ENCODE results near the gene PURB. TPM values are rescaled to one million over a fixed set of nuclear protein-coding genes. Genes with fewer than 3 reads are reported as not detected.
"Not testable (repeated sequence)": the region's sequence is repeated elsewhere in the genome, so short reads cannot be mapped to it uniquely, and the experiment has no call there.

The PURB gene
- total and polyA plus RNA-seq, 3 donors from 2014 or later, result 14.7 to 23.9 (median 22.4) TPM

GRCh38 chr7:44845451-44845850 is 39.9 kb downstream of the PURB start:
- H3K27me3 ChIP-seq, result no peaks in the 10 kb centered on the region
- no peak for DNase-seq
- no peaks in the 10 kb centered on the region for H3K36me3 ChIP-seq (ENCODE audit: low read depth, missing control alignments)
- no peak overlapping the region for H3K4me3 ChIP-seq
- H3K27ac ChIP-seq, result no peak overlapping the region
- no peak for TF ChIP-seq CTCF (IDR thresholded peaks at IDR 0.05)
- TF ChIP-seq POLR2A (IDR thresholded peaks at IDR 0.05), result no peak
- intact Hi-C loops (cut with DNase I; ENCODE audit: low total_unique reads), result loop anchor here (5.0 kb wide), 1 partner anchor 263 kb away; the partner anchor contains the start of gene TMED4
- H3K9me3 ChIP-seq, result no peaks in the 10 kb centered on the region
- no peaks in the 10 kb centered on the region for H3K4me1 ChIP-seq

GRCh38 chr7:44843440-44843839 is 41.9 kb downstream of the PURB start:
- H3K9me3 ChIP-seq; H3K4me3 ChIP-seq; intact Hi-C loops (cut with DNase I; ENCODE audit: low total_unique reads); H3K4me1 ChIP-seq; H3K27ac ChIP-seq; H3K36me3 ChIP-seq (ENCODE audit: low read depth, missing control alignments); DNase-seq; H3K27me3 ChIP-seq: not testable (repeated sequence)
- 95 to 96% methylated on average over 5 of the region's 5 CpGs for WGBS, 2 donors

GRCh38 chr7:44842675-44843074 is 42.7 kb downstream of the PURB start:
- intact Hi-C loops (cut with DNase I; ENCODE audit: low total_unique reads); H3K9me3 ChIP-seq; H3K36me3 ChIP-seq (ENCODE audit: low read depth, missing control alignments); H3K4me3 ChIP-seq; H3K27me3 ChIP-seq; H3K27ac ChIP-seq; H3K4me1 ChIP-seq; DNase-seq: not testable (repeated sequence)
- 87 to 88% methylated on average over 8 of the region's 8 CpGs for WGBS, 2 donors

GRCh38 chr7:44838751-44839150 is 46.6 kb downstream of the PURB start:
- TF ChIP-seq CTCF (IDR thresholded peaks at IDR 0.05) (no peak), POLR2A (IDR thresholded peaks at IDR 0.05) (no peak)
- H3K27ac ChIP-seq, result no peak overlapping the region
- no peaks in the 10 kb centered on the region for H3K36me3 ChIP-seq (ENCODE audit: low read depth, missing control alignments)
- DNase-seq, result no peak
- no peaks in the 10 kb centered on the region for H3K4me1 ChIP-seq
- intact Hi-C loops (cut with DNase I; ENCODE audit: low total_unique reads), result no loop called here
- H3K9me3 ChIP-seq, result no peaks in the 10 kb centered on the region
- 60 to 72% methylated on average over 2 of the region's 2 CpGs for WGBS, 2 donors
- H3K4me3 ChIP-seq, result no peak overlapping the region
- H3K27me3 ChIP-seq, result no peaks in the 10 kb centered on the region

- TF ChIP-seq POLR2A (IDR thresholded peaks at IDR 0.05), result no peak
- TF ChIP-seq CTCF (IDR thresholded peaks at IDR 0.05), result no peak
- peaks cover 4% of the 10 kb centered on the region for H3K4me1 ChIP-seq
- no peak overlapping the region for H3K4me3 ChIP-seq
- H3K27me3 ChIP-seq, result no peaks in the 10 kb centered on the region
- no peaks in the 10 kb centered on the region for H3K36me3 ChIP-seq (ENCODE audit: low read depth, missing control alignments)
- intact Hi-C loops (cut with DNase I; ENCODE audit: low total_unique reads), result no loop called here
- no peak for DNase-seq
- no peak overlapping the region for H3K27ac ChIP-seq
- WGBS, 2 donors, result 67 to 71% methylated on average over 3 of the region's 3 CpGs
- no peaks in the 10 kb centered on the region for H3K9me3 ChIP-seq
These were observed 57.8 kb downstream of the PURB start for GRCh38 chr7:44827567-44827966.

Other genes with a start within 250 kb of the PURB start
- gene ZMIZ2, start 136.7 kb downstream of the PURB start, total RNA-seq, result 10 to 100 TPM; 47.9 to 85.9 TPM
- 86.6 TPM for gene ZMIZ2, start 136.7 kb downstream of the PURB start, polyA plus RNA-seq (ENCODE audit: insufficient read depth, low read depth, low replicate concordance)
- gene PPIA, start 88.8 kb downstream of the PURB start, total RNA-seq, result 100 to 1,000 TPM; 616 to 873 TPM
- gene PPIA, start 88.8 kb downstream of the PURB start, polyA plus RNA-seq (ENCODE audit: insufficient read depth, low read depth, low replicate concordance), result 918 TPM
- gene H2AZ2, start 37.4 kb downstream of the PURB start, total RNA-seq, result 100 to 1,000 TPM in 1 of 2 donors, 10 to 100 TPM in 1; 77.2 to 103 TPM
- gene H2AZ2, start 37.4 kb downstream of the PURB start, polyA plus RNA-seq (ENCODE audit: insufficient read depth, low read depth, low replicate concordance), result 154 TPM
- 1 to 10 TPM in 1 of 2 donors, under 1 TPM in 1; 0.63 to 1.7 TPM for gene MYO1G, start 93.5 kb upstream of the PURB start, total RNA-seq
- gene MYO1G, start 93.5 kb upstream of the PURB start, polyA plus RNA-seq (ENCODE audit: insufficient read depth, low read depth, low replicate concordance), result 2.5 TPM
- gene CCM2, start 114.7 kb upstream of the PURB start, total RNA-seq, result 10 to 100 TPM; 85.4 to 95.1 TPM
- 57.6 TPM for gene CCM2, start 114.7 kb upstream of the PURB start, polyA plus RNA-seq (ENCODE audit: insufficient read depth, low read depth, low replicate concordance)
- 10 to 100 TPM in 1 of 2 donors, 1 to 10 TPM in 1; 6.9 to 12.0 TPM for gene NACAD, start 203.4 kb upstream of the PURB start, total RNA-seq
- gene NACAD, start 203.4 kb upstream of the PURB start, polyA plus RNA-seq (ENCODE audit: insufficient read depth, low read depth, low replicate concordance), result 8.7 TPM
- 10 to 100 TPM; 75.7 to 82.8 TPM for gene TBRG4, start 226.2 kb upstream of the PURB start, total RNA-seq
- 82.7 TPM for gene TBRG4, start 226.2 kb upstream of the PURB start, polyA plus RNA-seq (ENCODE audit: insufficient read depth, low read depth, low replicate concordance)